Testis (tissue), 2 donors: ENCODE data around the gene INTS6.

Source experiments
- POLR2A ChIP-seq: fragments of 450-650 bp; IDR thresholded peaks from one replicate; pipeline ENCODE4 v1.6.1; 2017; ENCODE audit warnings: antibody characterized with exemption, mild to moderate bottlenecking, moderate library complexity
- TF ChIP-seq, protein P1 (sequence below), 3 experiments: fragments of 450-650 bp in 2 of 3; fragments of 200-600 bp in 1 of 3; sonication (generic) in 1 of 3; IDR thresholded peaks; one replicate each; pipeline ENCODE4 v1.5.1; 2016 to 2019; ENCODE audit warnings: antibody characterized with exemption in 3 of 3, mild to moderate bottlenecking in 2 of 3, moderate library complexity in 1 of 3

DNA sequence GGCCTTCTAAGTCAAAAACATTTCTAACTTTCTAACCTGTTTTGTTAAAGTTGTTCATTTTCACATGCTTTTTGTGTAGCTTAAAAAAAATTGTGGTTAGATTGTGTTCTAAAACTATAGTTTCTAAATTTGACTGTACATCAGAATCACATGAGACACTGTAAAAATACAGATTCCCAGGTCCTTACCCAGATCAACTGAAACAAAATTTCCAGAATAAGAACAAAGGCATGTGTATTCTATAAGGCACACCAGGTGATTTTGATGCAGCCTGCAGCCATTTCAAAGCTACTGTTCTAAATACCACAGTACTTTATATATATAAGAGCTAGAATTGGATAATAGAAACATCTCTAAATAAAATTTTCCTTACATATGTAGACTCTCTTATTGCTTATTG, 29.1 kb downstream of the INTS6 start:
- no peak for TF ChIP-seq POLR2A
- TF ChIP-seq, protein P1, sequence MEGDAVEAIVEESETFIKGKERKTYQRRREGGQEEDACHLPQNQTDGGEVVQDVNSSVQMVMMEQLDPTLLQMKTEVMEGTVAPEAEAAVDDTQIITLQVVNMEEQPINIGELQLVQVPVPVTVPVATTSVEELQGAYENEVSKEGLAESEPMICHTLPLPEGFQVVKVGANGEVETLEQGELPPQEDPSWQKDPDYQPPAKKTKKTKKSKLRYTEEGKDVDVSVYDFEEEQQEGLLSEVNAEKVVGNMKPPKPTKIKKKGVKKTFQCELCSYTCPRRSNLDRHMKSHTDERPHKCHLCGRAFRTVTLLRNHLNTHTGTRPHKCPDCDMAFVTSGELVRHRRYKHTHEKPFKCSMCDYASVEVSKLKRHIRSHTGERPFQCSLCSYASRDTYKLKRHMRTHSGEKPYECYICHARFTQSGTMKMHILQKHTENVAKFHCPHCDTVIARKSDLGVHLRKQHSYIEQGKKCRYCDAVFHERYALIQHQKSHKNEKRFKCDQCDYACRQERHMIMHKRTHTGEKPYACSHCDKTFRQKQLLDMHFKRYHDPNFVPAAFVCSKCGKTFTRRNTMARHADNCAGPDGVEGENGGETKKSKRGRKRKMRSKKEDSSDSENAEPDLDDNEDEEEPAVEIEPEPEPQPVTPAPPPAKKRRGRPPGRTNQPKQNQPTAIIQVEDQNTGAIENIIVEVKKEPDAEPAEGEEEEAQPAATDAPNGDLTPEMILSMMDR (IDR thresholded peaks at IDR 0.05): no peak
